Osteocyte (in vitro differentiated cells): ENCODE measurements around the gene MPZL2. TPM values are rescaled to one million over a fixed set of nuclear protein-coding genes. Genes with fewer than 3 reads are reported as not detected.

Source experiments
- DNase-seq: peaks from one replicate; pipeline ENCODE4 v3.0.0; 2021; ENCODE audit warnings: mixed read lengths; ENCODE audit not compliant: unreplicated experiment; ENCODE audit errors: extremely low spot score
- H3K27ac Mint-ChIP-seq: one replicate; pipeline ENCODE4 v1.8.0; 2021; ENCODE audit warnings: mild to moderate bottlenecking, mixed read lengths; ENCODE audit not compliant: unreplicated experiment
- H3K27me3 Mint-ChIP-seq: one replicate; pipeline ENCODE4 v1.8.0; 2021; ENCODE audit warnings: mixed read lengths; ENCODE audit not compliant: unreplicated experiment
- H3K36me3 Mint-ChIP-seq: one replicate; pipeline ENCODE4 v1.8.0; 2021; ENCODE audit warnings: mixed read lengths; ENCODE audit not compliant: unreplicated experiment
- H3K4me1 Mint-ChIP-seq: one replicate; pipeline ENCODE4 v1.8.0; 2021; ENCODE audit warnings: mixed read lengths; ENCODE audit not compliant: unreplicated experiment
- H3K4me3 Mint-ChIP-seq: one replicate; pipeline ENCODE4 v1.8.0; 2021; ENCODE audit warnings: mild to moderate bottlenecking, moderate library complexity, mixed read lengths; ENCODE audit not compliant: unreplicated experiment
- H3K9me3 Mint-ChIP-seq: one replicate; pipeline ENCODE4 v1.8.0; 2021; ENCODE audit warnings: mixed read lengths; ENCODE audit not compliant: unreplicated experiment
- total RNA-seq: library from RNA; stranded (reverse); gene quantifications from 2 replicates; pipeline ENCODE4 v1.2.1, GENCODE V29; 2021
- TF ChIP-seq, protein P1 (sequence below): fragments of 200-600 bp; sonication (generic); IDR thresholded peaks from 2 replicates; pipeline ENCODE4 v1.5.0; 2021; ENCODE audit warnings: antibody characterized with exemption, mild to moderate bottlenecking, moderate library complexity

The MPZL2 gene
- total RNA-seq, 1 donor from 2014 or later, result not detected

DNA sequence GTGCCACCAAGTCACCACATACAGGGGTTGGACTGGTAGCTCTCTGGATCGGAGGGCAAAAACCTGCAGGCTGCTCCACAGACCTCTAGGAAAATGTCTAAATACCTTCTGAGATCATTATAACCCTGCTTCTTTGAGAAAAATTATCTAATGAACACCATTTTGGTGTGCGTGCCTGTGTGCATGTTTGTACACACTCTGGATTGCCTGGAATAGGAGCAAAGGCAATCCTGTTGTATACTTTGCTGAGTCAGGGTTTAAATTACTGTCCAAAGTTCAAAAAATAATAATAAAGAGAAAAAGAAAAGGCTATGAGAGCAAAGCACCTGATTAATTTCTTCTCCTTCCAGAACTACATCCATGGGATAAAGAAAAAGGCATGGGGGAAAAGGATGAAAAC lies 50.3 kb downstream of the MPZL2 start:
- TF ChIP-seq, protein P1, sequence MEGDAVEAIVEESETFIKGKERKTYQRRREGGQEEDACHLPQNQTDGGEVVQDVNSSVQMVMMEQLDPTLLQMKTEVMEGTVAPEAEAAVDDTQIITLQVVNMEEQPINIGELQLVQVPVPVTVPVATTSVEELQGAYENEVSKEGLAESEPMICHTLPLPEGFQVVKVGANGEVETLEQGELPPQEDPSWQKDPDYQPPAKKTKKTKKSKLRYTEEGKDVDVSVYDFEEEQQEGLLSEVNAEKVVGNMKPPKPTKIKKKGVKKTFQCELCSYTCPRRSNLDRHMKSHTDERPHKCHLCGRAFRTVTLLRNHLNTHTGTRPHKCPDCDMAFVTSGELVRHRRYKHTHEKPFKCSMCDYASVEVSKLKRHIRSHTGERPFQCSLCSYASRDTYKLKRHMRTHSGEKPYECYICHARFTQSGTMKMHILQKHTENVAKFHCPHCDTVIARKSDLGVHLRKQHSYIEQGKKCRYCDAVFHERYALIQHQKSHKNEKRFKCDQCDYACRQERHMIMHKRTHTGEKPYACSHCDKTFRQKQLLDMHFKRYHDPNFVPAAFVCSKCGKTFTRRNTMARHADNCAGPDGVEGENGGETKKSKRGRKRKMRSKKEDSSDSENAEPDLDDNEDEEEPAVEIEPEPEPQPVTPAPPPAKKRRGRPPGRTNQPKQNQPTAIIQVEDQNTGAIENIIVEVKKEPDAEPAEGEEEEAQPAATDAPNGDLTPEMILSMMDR, result no peak
- Mint-ChIP-seq H3K4me3 (no peak overlapping the region), H3K9me3 (no peaks in the 10 kb centered on the region), H3K36me3 (no peaks in the 10 kb centered on the region), H3K4me1 (peaks cover 12% of the 10 kb centered on the region), H3K27me3 (peaks cover 59% of the 10 kb centered on the region), H3K27ac (no peak overlapping the region)
- no peak for DNase-seq

DNA sequence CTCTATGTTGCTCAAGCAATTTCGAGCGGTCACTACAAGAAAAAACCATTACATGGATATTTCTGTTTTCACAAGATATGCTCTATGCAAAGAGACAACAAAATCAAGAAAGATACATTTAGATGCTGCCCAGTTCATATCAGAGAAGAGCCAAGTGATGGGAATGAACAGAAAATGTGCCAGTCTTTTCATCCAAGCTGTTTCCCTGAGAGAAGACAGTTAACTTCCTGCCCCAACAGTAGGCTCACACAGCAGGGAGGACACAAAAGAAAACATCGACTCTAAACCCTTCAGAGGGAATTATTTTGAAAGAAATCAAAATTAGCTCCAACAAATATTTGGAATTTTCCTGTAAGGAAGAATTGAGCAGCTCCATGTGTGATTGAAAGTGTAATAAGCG lies 50.9 kb downstream of the MPZL2 start:
- H3K27me3 Mint-ChIP-seq, result peaks cover 60% of the 10 kb centered on the region
- TF ChIP-seq, protein P1, result no peak
- no peaks in the 10 kb centered on the region for H3K9me3 Mint-ChIP-seq
- H3K4me3 Mint-ChIP-seq, result no peak overlapping the region
- DNase-seq, result no peak
- no peak overlapping the region for H3K27ac Mint-ChIP-seq
- H3K4me1 Mint-ChIP-seq, result peaks cover 12% of the 10 kb centered on the region
- H3K36me3 Mint-ChIP-seq, result no peaks in the 10 kb centered on the region

DNA sequence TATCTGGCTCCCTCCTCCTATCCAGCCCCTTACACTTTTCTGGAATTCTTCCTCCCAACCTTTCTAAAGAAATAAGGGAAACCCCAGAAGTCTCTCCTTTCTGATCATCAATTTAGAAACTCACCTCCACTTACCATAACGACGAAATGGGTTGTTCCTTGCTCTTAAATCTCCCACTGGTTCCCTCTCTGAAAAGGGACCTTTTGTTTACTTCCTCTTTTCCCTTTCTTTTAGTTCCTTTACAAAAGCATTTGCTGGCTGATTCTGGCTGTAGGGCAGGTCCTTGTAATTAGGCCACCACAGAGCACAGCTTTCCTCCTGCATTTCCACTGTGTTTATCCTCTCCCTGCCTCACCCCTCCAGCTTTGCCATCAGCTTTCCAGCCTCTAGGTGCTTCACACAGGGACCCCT lies 51.3 kb downstream of the MPZL2 start:
- no peaks in the 10 kb centered on the region for H3K9me3 Mint-ChIP-seq
- no peak for DNase-seq
- TF ChIP-seq, protein P1, result no peak
- H3K27me3 Mint-ChIP-seq, result peaks cover 64% of the 10 kb centered on the region
- no peaks in the 10 kb centered on the region for H3K36me3 Mint-ChIP-seq
- no peak overlapping the region for H3K4me3 Mint-ChIP-seq
- H3K27ac Mint-ChIP-seq, result no peak overlapping the region
- peaks cover 12% of the 10 kb centered on the region for H3K4me1 Mint-ChIP-seq

DNA sequence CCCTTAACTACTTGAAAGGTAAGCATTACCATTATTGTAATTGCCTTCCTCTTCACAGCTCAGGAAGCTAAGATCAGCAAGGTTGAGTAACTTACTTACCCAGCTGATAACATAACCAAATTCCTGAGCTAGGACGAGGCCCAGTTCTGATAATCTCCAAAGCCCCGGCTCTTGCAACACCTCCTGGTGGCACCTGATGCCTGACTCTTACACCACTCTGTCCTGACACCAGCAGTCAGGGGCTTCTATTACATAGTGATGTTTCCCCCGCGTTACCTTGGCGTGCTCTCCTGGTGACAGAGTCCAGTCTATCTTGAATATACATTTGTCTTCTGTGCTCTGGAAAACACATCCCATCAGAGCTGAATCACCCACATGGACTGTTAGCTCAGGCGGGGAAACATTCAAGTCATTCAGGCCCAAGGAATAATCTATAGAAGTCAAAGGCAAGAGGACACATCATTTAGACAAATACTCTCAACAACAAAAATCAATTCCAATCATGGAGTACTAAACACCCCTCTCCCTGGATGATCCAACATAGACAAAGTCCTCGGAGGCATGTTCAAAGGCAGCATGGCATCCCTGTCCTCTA lies 51.9 kb downstream of the MPZL2 start:
- no peak for DNase-seq
- no peak overlapping the region for H3K27ac Mint-ChIP-seq
- TF ChIP-seq, protein P1, result no peak
- H3K27me3 Mint-ChIP-seq, result peaks cover 66% of the 10 kb centered on the region
- peaks cover 12% of the 10 kb centered on the region for H3K4me1 Mint-ChIP-seq
- no peaks in the 10 kb centered on the region for H3K36me3 Mint-ChIP-seq
- H3K9me3 Mint-ChIP-seq, result no peaks in the 10 kb centered on the region
- H3K4me3 Mint-ChIP-seq, result no peak overlapping the region

DNA sequence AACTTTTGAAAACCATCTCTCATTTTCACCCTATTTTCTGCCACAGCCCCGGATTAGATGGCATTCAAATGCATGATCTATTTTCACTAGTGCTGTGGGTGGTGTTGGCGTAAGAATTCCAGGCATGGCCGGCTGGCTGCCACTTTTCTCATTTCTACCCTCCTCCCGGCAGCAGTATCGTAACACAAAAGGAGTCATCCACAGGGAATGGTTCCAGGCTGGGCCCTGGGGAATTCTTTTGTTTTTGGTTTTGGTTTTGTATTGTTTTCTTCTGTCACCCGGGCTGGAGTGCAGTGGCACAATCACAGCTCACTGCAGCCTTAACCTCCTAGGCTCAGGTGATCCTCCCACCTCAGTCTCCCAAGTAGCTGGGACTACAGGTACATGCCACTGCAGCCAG lies 53.1 kb downstream of the MPZL2 start:
- H3K4me3 Mint-ChIP-seq, result no peak overlapping the region

More for the DNA sequence above, 53.1 kb downstream of the MPZL2 start:
- Mint-ChIP-seq H3K36me3 (no peaks in the 10 kb centered on the region), H3K27me3 (peaks cover 72% of the 10 kb centered on the region), H3K4me1 (peaks cover 12% of the 10 kb centered on the region), H3K27ac (no peak overlapping the region), H3K9me3 (no peaks in the 10 kb centered on the region)
- TF ChIP-seq, protein P1, result no peak
- no peak for DNase-seq
